SK-N-SH treated with all-trans-retinoic acid at 6 μM for 48 hours (cell line): ENCODE measurements around the gene EPDR1.

Experiments used
- ATAC-seq: fragments of 200-7000 bp; cut with Tn5 transposase; 3 replicates; pipeline ENCODE4 v1.9.1; 2020; ENCODE audit warnings: mild to moderate bottlenecking, moderate library complexity
- ARNTL ChIP-seq: fragments of 450-650 bp; formaldehyde crosslinking; IDR thresholded peaks from 2 replicates; pipeline ENCODE4 v1.5.0; 2020; ENCODE audit warnings: low read depth, mild to moderate bottlenecking, moderate library complexity, borderline replicate concordance
- BACH2 ChIP-seq: fragments of 250-450 bp; sonication (Bioruptor Pico); IDR thresholded peaks from 2 replicates; pipeline ENCODE4 v1.9.0; 2021; ENCODE audit warnings: mild to moderate bottlenecking, borderline replicate concordance
- CSDC2 ChIP-seq: fragments of 250-450 bp; sonication (Bioruptor Pico); IDR thresholded peaks from 2 replicates; pipeline ENCODE4 v1.5.0; 2020; ENCODE audit warnings: mild to moderate bottlenecking, moderate library complexity
- ESRRG ChIP-seq: fragments of 250-450 bp; sonication (Bioruptor Pico); IDR thresholded peaks from 2 replicates; pipeline ENCODE4 v1.6.1; 2021; ENCODE audit warnings: mild to moderate bottlenecking
- GLIS3 ChIP-seq: fragments of 250-450 bp; sonication (Bioruptor Pico); IDR thresholded peaks from 2 replicates; pipeline ENCODE4 v1.5.0; 2020; ENCODE audit warnings: mild to moderate bottlenecking, moderate library complexity
- ISL1 ChIP-seq: fragments of 250-450 bp; sonication (Bioruptor Pico); IDR thresholded peaks from 2 replicates; pipeline ENCODE4 v2.1.2; 2022; ENCODE audit warnings: mild to moderate bottlenecking, moderate library complexity
- OSR1 ChIP-seq: fragments of 250-450 bp; sonication (Bioruptor Pico); IDR thresholded peaks from 2 replicates; pipeline ENCODE4 v1.8.0; 2022; ENCODE audit warnings: moderate library complexity, mild to moderate bottlenecking, inconsistent platforms
- PPARA ChIP-seq: fragments of 250-450 bp; sonication (Bioruptor Pico); IDR thresholded peaks from 2 replicates; pipeline ENCODE4 v1.5.0; 2020; ENCODE audit warnings: mild to moderate bottlenecking, borderline replicate concordance
- RARB ChIP-seq: fragments of 250-450 bp; sonication (Bioruptor Pico); IDR thresholded peaks from 2 replicates; pipeline ENCODE4 v1.8.0; 2021; ENCODE audit warnings: mild to moderate bottlenecking, moderate library complexity
- SNAI2 ChIP-seq: fragments of 250-450 bp; sonication (Bioruptor Pico); IDR thresholded peaks from 2 replicates; pipeline ENCODE4 v1.5.0; 2020; ENCODE audit warnings: mild to moderate bottlenecking, moderate library complexity
- TCF4 ChIP-seq: fragments of 250-450 bp; sonication (Bioruptor Pico); IDR thresholded peaks from 2 replicates; pipeline ENCODE4 v1.8.0; 2021; ENCODE audit warnings: mild to moderate bottlenecking, moderate library complexity, borderline replicate concordance
- TOX ChIP-seq: fragments of 250-450 bp; sonication (Bioruptor Pico); IDR thresholded peaks from 2 replicates; pipeline ENCODE4 v1.8.0; 2021; ENCODE audit warnings: mild to moderate bottlenecking, moderate library complexity, borderline replicate concordance
- ZC3H10 ChIP-seq: fragments of 250-450 bp; sonication (Bioruptor Pico); IDR thresholded peaks from 2 replicates; pipeline ENCODE4 v1.5.1; 2021; ENCODE audit warnings: mild to moderate bottlenecking, moderate library complexity
- ZFP3 ChIP-seq: fragments of 250-450 bp; sonication (Bioruptor Pico); IDR thresholded peaks from 2 replicates; pipeline ENCODE4 v1.5.0; 2020; ENCODE audit warnings: mild to moderate bottlenecking, moderate library complexity
- ZNF70 ChIP-seq: fragments of 450-650 bp; formaldehyde crosslinking; IDR thresholded peaks from 2 replicates; pipeline ENCODE4 v1.5.0; 2020; ENCODE audit warnings: mild to moderate bottlenecking, moderate library complexity
- ZNF8 ChIP-seq: fragments of 450-650 bp; formaldehyde crosslinking; IDR thresholded peaks from 2 replicates; pipeline ENCODE4 v1.5.0; 2020; ENCODE audit warnings: mild to moderate bottlenecking, moderate library complexity
- TF ChIP-seq, protein P1 (sequence below): fragments of 250-450 bp; sonication (Bioruptor Pico); IDR thresholded peaks from 2 replicates; pipeline ENCODE4 v1.5.1; 2020; ENCODE audit warnings: low read depth, mild to moderate bottlenecking, moderate library complexity
- TF ChIP-seq, protein P2 (sequence below): fragments of 250-450 bp; sonication (Bioruptor Pico); IDR thresholded peaks from 2 replicates; pipeline ENCODE4 v1.8.0; 2021; ENCODE audit warnings: low read depth, mild to moderate bottlenecking, moderate library complexity, borderline replicate concordance
- TF ChIP-seq, protein P3 (sequence below): fragments of 250-450 bp; sonication (Bioruptor Pico); IDR thresholded peaks from 2 replicates; pipeline ENCODE4 v1.8.0; 2020; ENCODE audit warnings: mild to moderate bottlenecking, moderate library complexity, borderline replicate concordance
- TF ChIP-seq, protein P4 (sequence below): fragments of 250-450 bp; sonication (Bioruptor Pico); IDR thresholded peaks from 2 replicates; pipeline ENCODE4 v1.5.0; 2020; ENCODE audit warnings: mild to moderate bottlenecking, moderate library complexity

The EPDR1 gene

DNA sequence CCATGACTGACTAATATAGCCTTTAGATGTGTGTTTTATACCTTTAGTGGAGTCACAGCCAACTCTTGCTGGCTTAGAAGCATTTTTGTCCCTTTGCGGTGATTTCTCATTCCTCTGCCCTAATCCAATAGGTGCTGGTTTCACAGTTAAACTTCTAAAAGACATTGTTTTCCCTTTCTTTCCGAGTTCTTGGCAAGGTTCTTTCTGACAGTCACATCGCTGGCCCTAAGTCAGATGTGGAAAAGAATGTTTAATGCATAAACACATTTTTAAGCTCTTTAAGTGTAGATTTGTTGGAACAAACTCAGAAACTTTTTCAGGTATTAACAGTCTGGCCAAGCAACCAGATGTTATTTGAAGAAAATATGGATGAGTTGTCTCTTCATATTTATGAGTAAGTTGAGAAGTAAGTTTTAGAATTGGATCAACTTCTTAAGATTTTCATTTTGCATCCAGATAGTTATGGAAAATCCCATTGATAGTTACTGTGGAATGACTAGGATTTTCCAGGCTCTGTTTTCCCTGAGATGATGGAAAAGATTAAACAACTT, 4.1 kb downstream of the EPDR1 start:
- TF ChIP-seq TOX (CRISPR knock-in tag) (no peak), BACH2 (CRISPR knock-in tag) (no peak), SNAI2 (no peak)
- TF ChIP-seq, protein P1, sequence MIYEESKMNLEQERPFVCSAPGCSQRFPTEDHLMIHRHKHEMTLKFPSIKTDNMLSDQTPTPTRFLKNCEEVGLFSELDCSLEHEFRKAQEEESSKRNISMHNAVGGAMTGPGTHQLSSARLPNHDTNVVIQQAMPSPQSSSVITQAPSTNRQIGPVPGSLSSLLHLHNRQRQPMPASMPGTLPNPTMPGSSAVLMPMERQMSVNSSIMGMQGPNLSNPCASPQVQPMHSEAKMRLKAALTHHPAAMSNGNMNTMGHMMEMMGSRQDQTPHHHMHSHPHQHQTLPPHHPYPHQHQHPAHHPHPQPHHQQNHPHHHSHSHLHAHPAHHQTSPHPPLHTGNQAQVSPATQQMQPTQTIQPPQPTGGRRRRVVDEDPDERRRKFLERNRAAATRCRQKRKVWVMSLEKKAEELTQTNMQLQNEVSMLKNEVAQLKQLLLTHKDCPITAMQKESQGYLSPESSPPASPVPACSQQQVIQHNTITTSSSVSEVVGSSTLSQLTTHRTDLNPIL (CRISPR knock-in tag), result no peak
- ATAC-seq, result no peak

DNA sequence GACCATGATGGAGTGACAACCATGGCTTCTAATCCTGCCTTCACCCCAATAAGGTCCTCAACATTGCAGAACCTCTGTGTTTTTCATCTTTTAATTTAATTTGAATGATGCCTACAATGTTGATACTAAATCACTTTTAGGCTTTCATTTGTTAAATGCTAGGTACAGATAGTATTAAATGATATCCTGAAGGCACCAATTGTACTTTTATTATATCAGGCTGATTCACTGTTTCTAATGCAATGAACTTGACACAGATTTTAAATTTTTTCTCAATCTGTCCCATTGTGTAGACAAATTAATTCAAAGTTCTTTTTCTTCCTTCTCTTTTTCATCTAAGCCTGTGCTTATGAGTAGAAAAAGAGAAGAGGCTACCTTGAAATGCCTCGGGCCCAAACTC, 5.2 kb downstream of the EPDR1 start:
- ATAC-seq, result no peak
- TF ChIP-seq ISL1 (CRISPR knock-in tag), result no peak
- TF ChIP-seq, protein P2, sequence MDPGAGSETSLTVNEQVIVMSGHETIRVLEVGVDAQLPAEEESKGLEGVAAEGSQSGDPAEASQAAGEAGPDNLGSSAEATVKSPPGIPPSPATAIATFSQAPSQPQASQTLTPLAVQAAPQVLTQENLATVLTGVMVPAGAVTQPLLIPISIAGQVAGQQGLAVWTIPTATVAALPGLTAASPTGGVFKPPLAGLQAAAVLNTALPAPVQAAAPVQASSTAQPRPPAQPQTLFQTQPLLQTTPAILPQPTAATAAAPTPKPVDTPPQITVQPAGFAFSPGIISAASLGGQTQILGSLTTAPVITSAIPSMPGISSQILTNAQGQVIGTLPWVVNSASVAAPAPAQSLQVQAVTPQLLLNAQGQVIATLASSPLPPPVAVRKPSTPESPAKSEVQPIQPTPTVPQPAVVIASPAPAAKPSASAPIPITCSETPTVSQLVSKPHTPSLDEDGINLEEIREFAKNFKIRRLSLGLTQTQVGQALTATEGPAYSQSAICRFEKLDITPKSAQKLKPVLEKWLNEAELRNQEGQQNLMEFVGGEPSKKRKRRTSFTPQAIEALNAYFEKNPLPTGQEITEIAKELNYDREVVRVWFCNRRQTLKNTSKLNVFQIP, result no peak

DNA sequence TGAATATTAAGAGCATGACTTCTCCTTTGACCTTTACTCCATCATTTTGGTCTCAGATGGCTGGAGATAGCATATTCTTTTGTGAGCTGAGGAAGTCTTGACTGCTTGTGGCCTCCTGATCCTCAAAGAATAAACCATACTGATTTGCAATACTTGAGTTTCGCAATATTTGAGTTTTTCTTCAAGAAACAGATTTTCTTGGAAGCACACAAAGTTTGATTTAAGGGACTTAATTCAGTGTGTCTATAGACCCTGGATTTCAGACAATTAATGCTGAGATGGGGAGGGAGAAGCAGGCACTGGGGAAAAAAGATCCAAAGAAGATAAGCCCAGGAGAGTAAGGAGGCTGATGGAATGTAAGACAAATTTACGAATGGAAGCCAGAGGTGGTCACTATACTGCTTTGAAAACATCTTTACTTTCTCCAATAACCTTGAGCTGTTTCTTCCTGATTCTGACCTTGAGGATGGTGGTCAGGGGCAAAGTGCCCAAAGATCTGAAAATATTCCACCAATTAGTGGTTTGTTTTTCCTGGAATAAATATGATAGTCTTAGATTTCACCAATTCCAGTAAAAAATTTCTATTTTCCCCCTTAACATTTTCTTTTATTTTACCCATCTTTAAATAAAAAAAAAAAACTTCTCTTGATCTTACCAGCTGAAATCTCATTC, 7.5 kb downstream of the EPDR1 start:
- ATAC-seq, result no peak
- TF ChIP-seq ZFP3 (CRISPR knock-in tag) (no peak), ZNF8 (CRISPR knock-in tag) (no peak), ESRRG (CRISPR knock-in tag) (no peak), CSDC2 (no peak), RARB (CRISPR knock-in tag) (no peak), TCF4 (CRISPR knock-in tag) (no peak), TOX (CRISPR knock-in tag) (no peak), ZC3H10 (no peak), ZNF70 (CRISPR knock-in tag) (no peak), ARNTL (CRISPR knock-in tag) (no peak), BACH2 (CRISPR knock-in tag) (no peak), PPARA (CRISPR knock-in tag) (no peak), ISL1 (CRISPR knock-in tag) (no peak), SNAI2 (no peak), OSR1 (no peak), GLIS3 (CRISPR knock-in tag) (no peak)
- TF ChIP-seq, protein P1 (CRISPR knock-in tag), result no peak
- TF ChIP-seq, protein P3, sequence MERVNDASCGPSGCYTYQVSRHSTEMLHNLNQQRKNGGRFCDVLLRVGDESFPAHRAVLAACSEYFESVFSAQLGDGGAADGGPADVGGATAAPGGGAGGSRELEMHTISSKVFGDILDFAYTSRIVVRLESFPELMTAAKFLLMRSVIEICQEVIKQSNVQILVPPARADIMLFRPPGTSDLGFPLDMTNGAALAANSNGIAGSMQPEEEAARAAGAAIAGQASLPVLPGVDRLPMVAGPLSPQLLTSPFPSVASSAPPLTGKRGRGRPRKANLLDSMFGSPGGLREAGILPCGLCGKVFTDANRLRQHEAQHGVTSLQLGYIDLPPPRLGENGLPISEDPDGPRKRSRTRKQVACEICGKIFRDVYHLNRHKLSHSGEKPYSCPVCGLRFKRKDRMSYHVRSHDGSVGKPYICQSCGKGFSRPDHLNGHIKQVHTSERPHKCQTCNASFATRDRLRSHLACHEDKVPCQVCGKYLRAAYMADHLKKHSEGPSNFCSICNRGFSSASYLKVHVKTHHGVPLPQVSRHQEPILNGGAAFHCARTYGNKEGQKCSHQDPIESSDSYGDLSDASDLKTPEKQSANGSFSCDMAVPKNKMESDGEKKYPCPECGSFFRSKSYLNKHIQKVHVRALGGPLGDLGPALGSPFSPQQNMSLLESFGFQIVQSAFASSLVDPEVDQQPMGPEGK, result no peak
- TF ChIP-seq, protein P2, result no peak
- TF ChIP-seq, protein P4, sequence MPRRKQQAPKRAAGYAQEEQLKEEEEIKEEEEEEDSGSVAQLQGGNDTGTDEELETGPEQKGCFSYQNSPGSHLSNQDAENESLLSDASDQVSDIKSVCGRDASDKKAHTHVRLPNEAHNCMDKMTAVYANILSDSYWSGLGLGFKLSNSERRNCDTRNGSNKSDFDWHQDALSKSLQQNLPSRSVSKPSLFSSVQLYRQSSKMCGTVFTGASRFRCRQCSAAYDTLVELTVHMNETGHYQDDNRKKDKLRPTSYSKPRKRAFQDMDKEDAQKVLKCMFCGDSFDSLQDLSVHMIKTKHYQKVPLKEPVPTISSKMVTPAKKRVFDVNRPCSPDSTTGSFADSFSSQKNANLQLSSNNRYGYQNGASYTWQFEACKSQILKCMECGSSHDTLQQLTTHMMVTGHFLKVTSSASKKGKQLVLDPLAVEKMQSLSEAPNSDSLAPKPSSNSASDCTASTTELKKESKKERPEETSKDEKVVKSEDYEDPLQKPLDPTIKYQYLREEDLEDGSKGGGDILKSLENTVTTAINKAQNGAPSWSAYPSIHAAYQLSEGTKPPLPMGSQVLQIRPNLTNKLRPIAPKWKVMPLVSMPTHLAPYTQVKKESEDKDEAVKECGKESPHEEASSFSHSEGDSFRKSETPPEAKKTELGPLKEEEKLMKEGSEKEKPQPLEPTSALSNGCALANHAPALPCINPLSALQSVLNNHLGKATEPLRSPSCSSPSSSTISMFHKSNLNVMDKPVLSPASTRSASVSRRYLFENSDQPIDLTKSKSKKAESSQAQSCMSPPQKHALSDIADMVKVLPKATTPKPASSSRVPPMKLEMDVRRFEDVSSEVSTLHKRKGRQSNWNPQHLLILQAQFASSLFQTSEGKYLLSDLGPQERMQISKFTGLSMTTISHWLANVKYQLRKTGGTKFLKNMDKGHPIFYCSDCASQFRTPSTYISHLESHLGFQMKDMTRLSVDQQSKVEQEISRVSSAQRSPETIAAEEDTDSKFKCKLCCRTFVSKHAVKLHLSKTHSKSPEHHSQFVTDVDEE (CRISPR knock-in tag), result no peak
